ENCODE data around the gene MTUS2.

MTUS2 gene

DNA sequence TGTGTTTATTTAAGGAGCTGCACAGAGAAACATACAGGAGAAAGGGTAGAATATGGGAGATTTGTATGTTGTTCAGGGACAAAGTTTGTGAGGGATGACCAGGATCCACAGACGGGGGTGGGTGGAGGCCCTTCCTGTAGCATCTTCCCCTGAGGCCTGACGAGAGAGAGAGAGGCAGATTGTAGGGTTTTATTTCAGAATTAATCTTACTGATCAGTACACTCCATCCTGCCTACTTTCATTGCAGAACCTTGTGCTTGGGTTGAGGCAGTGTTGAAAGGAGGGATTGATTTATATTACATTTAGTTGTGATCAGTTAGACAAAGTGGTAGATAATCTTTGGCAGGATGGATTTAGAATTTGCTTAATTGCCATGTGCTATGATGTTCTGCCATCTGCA, 39.6 kb downstream of the MTUS2 start:
- no peak for DNase-seq

DNA sequence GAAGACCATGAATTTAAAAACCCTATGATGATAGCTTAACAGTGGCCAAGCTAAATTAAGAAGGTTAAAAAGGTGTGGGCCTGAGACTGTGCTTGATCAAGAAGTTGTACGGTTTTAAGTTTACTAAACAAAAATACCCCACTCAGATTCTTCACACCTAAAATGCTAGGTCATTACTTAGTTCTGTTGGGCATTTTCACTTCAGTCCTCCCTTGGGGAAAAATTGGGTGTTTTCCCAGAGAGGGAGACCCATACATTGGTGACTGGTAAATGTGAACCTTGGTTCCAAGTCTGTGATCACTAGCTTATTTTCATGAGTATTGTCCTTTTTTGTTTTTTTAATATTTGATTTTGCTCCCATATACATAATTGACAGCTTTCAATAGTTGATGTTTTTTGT, 44.4 kb downstream of the MTUS2 start:
- no peak for DNase-seq

DNA sequence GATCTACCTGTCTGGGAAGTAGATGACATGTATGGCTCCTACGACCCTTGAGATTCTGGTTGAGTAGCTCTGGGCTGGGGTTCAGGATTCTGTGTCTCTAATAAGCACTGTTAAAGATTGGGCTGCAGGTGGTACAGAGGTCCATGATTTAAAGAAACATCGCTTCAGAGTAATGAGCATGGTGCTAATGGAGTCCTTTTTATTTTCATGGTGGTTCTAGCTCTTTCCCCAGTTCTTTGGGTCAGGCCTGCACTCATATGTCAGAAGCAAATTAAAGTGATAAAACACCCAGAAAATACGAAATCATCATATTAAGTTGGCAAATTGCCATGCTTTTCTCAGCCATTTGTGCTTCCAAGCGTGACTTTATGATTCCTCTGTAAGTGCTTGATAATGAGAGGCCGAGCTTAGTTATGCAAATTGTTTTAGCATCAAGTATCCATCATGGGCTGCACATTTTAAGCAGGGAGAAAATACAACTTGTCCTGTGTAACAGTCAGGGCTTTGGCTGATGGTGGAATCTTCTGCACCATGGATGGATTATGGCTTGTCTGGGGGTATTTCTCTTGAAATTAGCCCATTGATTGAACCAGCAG, 45.1 kb downstream of the MTUS2 start:
- DNase-seq: no peak

DNA sequence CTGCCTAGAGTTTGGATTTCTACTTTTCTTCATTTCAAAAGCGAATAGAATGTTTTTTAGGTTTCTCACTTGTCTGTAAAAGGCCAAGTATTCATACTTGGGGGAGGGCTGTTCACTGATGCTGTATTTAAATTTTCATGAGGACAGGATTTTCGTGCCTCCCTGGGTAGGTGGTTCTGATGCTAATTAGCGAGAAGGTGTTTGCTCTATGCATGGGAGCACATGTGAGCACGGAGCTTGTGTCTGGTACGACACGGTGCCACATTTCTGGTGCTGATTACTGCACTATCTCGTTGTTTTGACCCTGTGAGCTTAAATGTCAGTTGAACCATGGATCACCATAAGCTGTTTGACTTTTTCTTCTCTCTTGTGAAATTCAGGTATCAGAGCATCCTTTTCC, 45.8 kb downstream of the MTUS2 start:
- DNase-seq: no peak

DNA sequence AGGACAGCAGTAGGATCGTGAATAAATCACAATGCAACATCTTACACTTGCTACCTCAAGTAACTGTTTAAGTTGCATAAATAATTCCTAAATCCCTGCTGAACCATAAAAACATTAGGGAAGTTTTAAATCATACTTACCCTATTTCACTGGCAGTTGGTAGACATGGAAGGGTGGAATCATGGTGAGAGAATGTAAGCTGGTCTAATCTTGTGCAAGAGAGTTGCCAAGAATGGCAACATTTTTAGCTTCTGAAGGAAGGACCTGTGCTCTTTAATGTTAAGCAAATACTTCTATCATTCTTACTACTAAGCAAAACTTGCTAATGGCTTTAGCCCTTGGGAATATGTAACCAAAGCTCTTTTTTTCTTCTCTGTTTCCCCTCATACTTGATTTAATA, 46.8 kb downstream of the MTUS2 start:
- DNase-seq: no peak

DNA sequence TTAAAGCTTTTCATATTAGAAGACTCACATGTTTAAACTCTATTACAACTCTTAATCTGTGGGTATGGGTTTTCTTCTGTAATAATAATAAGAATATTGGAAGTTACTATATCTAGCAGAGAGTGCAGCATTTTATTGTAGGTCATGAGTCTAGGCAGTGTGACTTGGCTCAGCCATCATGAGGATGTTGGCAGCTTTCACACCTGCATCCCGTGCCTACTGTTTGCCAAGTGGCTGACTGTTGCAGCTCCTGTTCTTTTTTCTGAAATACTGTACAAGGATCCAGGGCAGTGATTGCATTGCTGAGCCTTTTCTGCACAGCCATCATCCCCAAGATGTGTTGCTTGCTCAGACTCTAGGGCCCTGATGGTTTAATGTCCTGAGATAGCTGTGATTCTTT, 47.4 kb downstream of the MTUS2 start:
- no peak for DNase-seq

DNA sequence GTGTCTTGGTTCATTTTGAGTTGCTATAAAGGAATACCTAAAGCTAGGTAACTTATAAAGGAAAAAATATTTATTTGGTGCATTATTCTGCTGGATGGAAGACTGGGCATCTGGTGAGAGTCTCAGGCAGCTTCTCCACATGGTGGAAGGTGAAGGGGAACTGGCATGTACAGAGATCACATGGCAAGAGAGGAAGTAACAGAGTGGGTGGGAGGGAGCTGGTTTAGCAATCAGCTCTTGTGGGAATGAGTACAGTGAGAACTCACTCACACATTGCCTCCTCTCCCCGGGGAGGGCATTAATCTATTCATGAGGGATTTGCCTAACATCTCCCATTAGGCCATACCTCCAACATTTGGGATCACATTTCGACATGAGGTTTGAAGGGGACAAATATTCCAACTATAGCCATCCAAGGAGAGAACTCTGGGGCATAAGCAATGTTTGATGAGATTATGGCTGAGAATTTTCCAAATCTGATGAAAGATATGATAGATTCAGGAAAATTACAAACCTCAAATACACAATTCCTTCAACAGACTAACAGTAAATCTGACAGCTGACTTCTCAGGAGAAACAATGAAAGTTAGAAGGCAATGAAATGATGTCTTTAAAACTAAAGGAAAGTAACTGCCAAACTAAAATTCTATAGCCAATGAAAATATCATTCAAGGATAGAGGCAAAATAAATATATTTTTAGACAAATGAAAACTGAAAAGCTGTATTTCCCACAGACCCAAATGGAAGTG, 52.5 kb downstream of the MTUS2 start:
- DNase-seq: no peak

DNA sequence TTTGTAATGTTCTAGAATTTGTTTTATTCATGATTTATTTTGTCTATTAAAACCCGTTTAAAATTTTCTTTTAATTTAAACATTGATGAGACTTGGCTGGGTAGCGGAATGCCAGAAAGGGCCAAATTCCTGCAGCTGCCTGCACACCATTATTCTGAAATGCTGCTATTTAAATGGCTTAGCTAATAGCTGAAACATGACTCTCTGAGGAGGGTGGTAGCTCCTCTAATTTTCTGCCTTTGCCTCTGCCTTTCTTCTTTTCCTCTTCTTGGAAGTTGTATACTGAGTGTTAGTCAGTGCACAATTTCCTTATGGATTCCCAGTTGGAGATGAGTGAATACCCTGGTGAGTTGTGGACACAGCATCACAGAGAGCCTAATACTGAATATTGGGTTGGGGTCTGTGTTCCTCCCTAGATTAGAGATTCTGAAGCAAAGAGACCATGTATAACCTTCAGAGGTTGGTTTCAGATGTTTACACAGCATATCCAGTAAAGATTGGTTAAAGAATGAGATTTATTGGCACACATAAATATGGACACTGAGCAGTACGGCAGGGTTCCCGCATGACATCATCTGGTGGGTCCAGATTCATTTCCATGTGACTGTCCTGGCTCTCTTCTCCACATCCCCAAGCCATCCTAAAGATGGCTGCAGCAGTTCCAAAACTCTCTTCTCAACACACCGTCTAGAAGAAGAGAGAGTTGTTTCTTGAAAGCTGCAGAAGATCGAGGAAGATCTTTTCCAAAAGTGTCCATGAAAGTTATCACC, 55.9 kb downstream of the MTUS2 start:
- no peak for DNase-seq

DNA sequence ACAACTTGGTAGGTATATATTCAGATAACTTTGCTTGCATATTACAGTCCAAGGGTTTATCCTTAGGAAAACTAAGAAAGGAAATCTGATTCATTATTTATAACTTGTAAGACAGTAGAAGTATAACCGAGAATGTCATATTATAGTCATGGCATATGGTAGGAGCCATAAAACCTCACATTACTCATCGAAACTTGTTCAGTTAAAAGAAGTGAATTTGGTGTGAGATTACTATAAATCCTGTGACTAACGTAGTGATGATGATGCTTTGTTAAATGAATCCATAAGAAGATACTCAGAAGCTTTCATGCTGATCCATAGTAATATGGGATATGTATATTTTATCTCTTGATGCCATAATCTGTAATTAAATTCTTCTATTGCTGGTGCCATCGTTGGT, 57.3 kb downstream of the MTUS2 start:
- DNase-seq: no peak

DNA sequence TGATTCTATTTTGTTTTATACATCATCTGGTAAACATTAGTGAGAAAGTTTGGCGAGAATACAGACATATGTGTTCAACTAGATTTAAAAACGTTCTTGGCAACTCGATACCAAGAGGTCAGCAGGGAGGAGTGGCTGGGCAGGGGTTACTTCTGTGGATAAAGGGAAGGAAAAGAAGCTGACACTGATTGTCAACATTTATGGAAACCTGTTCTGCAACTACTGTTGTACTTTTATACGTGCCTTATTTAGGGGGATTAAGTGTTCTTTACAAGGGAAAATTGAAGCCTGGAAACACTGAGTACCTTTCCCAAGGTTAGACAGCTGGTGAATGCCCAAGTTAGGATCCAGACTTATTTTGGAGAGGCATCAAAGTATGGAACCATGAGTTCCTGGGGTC, 65.0 kb downstream of the MTUS2 start:
- DNase-seq: no peak

DNA sequence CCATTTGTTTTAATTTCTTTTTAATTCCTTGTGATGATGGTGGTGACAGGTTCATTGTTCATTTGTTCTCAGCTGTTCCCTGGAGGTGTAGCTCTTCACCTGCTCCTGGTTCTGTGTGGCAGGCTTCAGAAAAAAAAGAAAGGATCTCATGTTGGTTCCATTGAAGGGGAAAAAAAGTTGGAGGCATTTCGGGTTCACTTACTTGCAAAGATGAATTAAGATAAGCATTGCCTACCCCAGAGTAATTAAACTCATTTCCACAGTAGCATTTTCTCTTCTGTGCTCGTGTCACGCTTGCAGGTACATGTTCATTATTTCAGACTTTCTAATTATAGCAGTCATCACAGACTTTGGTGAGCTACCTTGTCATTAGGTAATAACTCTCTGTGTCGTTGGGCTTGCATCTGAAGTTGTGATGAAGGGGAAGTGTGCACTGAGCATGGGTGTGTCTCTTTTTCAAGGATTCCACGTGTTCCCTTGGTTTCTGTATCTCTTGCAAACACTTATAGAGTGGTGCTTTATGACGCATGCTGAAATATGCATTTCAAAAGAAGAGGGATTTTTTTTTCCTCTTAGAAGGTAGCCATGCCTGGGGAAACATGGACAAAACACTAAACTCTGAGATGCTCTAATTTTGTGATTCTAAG, 69.1 kb downstream of the MTUS2 start:
- no peak for DNase-seq

DNA sequence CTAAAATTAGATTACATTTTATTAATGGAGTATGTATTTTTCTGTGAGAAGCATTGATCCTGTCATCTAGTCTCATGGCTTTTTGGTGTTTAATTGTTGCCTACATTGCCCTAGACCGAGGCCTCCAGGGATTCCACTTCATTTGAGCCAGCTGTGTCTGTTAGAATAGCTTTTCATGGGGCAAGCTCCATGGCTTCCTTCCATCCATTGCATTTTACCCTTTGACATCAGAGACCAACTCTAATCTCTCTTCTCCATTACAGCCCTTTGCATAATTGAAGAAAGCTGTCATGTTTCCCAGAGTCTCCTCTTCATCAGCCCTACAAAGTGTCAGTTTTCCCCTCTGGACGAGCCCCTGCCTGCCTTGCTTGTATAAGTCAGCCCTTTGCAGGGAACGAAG, 70.6 kb downstream of the MTUS2 start:
- no peak for DNase-seq

DNA sequence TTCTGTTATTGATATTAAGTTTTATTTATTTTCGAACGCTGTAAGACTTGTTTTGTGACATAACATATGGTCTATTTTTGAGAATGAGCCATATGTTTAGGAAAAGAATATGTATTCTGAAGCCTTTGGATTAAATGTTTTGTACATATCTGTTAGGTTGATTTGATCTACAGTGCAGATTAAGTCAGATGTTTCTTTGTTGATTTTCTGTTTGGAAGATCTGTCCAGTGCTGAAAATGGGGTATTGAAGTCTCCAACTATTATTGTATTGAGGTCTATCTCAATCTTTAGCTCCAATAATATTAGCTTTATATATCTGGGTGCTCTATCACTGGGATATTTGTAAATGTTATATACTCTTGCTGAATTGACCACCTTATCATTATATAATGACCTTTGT, 97.9 kb downstream of the MTUS2 start:
- no peak for DNase-seq

DNA sequence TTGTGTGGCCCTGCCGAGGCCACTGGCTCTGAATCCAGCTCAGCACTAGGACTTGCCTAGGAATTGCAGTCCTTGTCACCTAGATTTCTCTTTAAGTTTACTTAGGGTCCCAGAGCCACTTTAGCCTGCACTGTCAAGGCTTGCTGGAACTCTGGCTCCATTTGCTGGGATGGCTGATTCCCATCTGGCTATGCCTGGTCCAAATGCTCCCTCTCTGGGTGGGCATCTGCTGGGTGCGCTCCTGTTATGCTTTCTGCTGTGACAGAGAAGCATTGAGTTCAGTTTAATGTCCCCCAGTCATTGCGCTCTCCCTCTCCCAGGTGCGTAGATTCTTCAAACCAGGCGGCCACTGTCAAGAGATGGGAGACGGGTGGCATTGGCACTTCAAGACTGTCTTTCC, 102.2 kb downstream of the MTUS2 start:
- DNase-seq: no peak

DNA sequence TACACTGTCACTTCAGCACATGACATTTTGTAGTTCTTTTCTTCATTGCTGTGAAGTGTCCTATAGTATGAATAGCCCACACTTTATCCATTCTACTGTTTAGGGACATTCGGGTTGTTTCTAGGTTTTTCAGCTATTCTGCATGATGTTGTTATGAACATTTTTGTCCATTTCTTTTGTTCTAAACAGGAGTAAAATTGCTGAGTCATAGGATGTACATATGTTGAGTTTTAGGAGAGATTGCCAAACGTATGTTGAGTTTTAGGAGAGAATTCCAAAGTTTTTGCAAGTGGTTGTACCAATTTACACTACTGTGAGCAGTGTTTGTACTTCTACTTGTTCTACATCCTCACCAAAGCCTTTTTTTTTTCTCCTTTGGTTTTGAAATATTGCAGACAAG, 115.0 kb downstream of the MTUS2 start:
- no peak for DNase-seq

DNA sequence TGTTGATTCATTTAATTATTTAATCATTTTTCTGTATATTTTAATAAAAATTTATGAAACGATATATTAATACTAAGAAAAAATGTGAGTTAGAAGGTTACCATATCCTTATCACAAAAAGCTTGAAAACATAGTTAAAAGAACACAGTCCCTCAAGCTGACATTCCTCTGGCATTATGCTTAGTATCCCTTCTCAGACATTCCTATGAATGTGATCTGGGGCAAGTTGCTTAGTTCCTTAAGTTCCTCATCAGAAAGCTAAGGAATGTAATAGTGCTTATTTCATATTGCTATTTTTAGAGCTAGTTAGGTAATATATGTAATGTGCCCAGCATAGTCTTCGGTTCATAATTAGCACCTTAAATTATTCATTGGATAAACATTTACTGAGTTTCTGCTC, 122.8 kb downstream of the MTUS2 start:
- DNase-seq: no peak

DNA sequence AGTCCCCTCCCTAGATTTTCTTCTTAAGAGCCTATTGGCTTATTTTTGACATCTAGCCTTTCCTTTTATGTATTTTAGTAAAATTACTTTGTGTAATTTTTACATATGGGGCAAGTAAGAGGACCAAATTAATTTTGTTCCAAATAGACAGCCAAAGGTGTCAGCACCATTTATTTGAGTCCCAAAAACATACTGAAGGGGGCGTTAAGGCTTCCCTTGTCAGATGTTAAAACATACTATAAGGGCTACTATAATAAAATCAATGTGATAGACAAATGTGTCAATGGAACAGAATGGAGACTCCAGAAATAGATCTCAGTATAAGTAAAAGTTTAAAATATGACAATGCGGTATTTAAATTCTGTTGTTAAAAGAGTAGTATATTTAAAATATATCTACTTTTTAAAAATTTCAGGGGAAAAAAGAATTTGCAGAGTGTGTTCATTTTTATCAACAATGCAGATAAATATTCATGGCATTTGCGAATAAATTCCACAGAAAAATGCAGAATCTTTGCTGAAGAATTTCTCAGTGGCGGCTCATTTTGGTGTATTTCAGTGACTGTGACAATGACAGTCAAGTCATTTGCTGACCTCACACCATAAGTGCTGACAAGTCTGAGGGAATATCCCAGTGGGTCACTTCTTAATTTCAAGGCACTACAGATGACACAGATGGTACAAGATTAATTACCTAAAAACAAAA, 133.7 kb downstream of the MTUS2 start:
- DNase-seq: no peak

DNA sequence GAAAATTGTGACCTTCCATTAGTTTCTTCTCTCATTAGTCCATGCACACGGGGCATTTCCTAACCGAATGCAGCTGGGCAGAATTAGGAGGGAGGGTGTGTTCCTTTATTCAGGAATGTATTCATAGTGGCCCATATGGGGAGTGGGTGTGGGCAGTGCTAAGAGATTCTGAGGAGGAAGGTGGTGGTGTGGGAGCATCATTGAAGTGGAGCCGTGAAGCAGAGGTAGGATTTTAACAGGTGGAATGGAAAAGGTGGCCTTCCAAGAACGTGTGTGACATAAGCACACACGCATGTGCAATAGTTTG, 134.2 kb downstream of the MTUS2 start:
- DNase-seq: no peak

DNA sequence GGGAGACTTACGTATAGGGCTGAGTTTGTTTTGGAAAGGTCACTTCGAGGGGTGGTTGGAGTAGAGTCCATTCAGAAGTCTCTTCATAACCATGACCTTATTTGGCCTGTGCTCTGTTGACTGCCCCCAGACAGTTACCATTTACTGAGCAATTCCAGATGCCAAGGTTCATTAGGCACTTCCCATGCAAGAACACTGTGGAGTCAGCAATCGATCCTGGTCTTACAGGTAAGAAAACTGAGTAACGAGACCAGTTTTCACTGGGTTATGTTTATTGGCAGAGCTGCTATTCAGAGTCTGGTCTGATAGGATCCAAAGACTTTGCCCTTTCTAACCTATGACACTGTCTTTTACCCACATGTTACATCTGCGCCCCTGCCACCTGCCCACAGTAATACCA, 134.7 kb downstream of the MTUS2 start:
- DNase-seq: no peak

DNA sequence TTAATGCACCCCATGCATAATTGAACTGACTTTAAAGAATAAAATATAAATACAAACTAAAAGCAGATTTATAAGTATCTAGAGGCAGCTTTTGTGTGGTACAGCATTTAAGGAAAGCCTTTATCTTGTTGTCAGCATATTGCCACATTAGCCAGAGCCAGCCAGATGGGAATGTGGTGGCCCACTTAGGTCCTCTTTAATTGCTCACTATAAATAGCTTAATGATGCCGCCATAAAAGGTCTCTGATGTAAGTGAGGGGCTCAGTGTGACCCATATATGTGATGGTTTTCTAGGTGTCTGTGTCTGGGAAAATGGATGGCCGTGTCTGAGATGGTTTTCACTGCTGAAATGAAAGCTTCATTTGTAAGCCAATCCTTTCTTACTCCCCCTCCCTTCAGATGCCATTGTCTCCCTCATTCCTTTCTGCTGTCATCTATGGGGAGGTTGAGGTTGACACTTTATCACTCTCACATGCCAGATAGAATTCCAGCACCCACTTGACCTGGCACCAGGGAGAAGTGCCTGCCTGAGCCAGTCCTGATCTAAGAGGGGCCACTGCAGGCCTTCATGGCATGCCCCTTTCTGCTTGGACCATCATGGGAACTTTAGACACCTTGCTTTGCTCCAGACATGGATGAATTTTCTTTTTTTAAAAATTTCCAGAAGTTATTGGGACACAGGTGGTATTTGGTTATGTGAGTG, 135.3 kb downstream of the MTUS2 start:
- DNase-seq: no peak

DNA sequence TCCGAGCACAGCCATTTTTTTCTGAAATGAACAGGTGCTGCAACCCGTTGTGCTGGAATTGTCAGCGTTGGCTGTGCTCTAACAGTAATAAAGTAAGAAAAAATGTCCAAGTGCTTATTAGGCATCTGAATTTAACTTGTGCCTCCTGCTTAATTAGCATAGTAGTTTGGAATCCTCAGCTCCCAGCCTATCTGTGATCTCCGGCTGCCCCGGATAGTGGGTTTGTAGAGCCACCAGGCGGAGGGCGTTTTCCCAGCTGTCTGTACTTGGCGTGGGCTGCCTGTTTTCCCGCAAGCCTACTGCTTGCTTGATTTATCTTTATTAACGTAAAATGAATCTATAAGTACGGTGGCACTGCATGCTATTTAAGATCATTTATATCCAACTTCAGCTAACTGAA, 137.9 kb downstream of the MTUS2 start:
- no peak for DNase-seq

DNA sequence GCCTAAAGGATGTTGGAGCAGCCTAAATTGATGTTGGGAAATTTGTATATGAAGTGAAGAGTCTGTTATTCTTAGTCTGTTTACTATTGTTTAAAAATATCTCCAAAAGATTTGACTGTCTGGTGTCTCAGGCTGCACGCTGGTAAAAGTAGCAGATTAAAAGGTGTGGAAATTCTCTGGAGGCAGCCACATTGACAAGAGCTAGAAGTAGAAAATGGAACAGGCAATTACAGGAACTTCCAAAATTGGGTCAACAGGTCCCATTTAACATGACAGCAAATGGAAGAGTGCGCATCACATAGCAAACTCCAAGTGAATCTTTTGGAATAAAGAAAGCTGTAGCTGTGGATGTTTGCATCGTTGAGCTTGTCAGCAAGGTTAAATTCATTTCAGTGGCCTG, 138.3 kb downstream of the MTUS2 start:
- DNase-seq: no peak

DNA sequence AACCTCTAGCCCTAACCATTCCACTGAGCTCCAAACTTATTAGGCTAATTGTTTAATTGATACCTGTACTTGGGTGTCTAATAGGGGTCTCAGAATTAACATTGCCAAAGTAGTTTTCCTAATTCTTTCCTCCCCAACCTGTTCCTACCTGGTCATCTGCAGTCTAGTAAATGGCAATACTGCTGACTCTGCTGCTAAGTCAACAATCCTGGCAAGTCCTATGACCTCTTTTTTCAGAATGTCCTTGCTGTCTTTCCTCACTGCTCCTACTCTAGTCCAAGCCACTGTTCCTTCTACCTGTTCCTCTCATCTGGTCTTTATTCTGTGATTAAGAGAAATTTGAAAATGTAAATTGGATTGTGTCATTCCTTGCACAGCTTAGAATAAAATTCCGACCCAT, 143.9 kb downstream of the MTUS2 start:
- no peak for DNase-seq
